Measurements from ENCODE around the gene SMCR8. TPM values are rescaled to one million over a fixed set of nuclear protein-coding genes. Genes with fewer than 3 reads are reported as not detected.
A peak's percentile ranks its signal among the peaks of the same experiment; 100 is the strongest.

SMCR8 gene
- total RNA-seq, 1 experiment from 2014 or later: 28.4 TPM

- Mint-ChIP-seq H3K4me1 (ENCODE audit: low read depth, unreplicated experiment) (peaks cover 13% of the 10 kb centered on the region), H3K27ac (ENCODE audit: unreplicated experiment) (no peak overlapping the region), H3K36me3 (ENCODE audit: insufficient read depth, unreplicated experiment) (peaks cover 47% of the 10 kb centered on the region), H3K9me3 (ENCODE audit: unreplicated experiment) (no peaks in the 10 kb centered on the region), H3K4me3 (ENCODE audit: unreplicated experiment) (no peak overlapping the region), H3K27me3 (ENCODE audit: insufficient read depth, unreplicated experiment) (no peaks in the 10 kb centered on the region)
- Histone ChIP-seq H3K36me3 (ENCODE audit: control insufficient read depth, insufficient read depth, low read length) (peaks cover 6% of the 10 kb centered on the region; the same call in 1 of the 2 replicates), H3K27me3 (replicated peaks; ENCODE audit: control insufficient read depth, insufficient read depth, low read length) (no peaks in the 10 kb centered on the region), H3K4me1 (peaks cover 10% of the 10 kb centered on the region), H3K9me3 (no peaks in the 10 kb centered on the region), H3K4me3 (ENCODE audit: low read depth, low read length) (no peak overlapping the region)
- no peak for TF ChIP-seq CTCF (IDR thresholded peaks at IDR 0.05; ENCODE audit: insufficient read depth in 1 of 2, low read depth in 1 of 2, low read length in 1 of 2, severe bottlenecking in 1 of 2, unreplicated experiment in 1 of 2)
- DNase-seq: no peak
- POLR2A ChIA-PET: no interaction called here
- no TSS peak for BruUV-seq (replicated peaks)
- CTCF ChIA-PET: no interaction called here
- intact Hi-C loops (cut with micrococcal nuclease; ENCODE audit: unreplicated experiment): no loop called here
Measured at GRCh38 chr17:18318117-18318516, 3.0 kb downstream of the SMCR8 start.

GRCh38 chr17:18318771-18319450 lies 3.8 kb downstream of the SMCR8 start:
- ChIA-PET POLR2A (no interaction called here), CTCF (no interaction called here)
- no peaks in the 10 kb centered on the region for H3K27me3 Mint-ChIP-seq (ENCODE audit: insufficient read depth, unreplicated experiment)
- Histone ChIP-seq H3K27me3 (replicated peaks; ENCODE audit: control insufficient read depth, insufficient read depth, low read length) (no peaks in the 10 kb centered on the region), H3K4me3 (ENCODE audit: low read depth, low read length) (no peak overlapping the region), H3K9me3 (no peaks in the 10 kb centered on the region), H3K4me1 (peaks cover 9% of the 10 kb centered on the region), H3K36me3 (ENCODE audit: control insufficient read depth, insufficient read depth, low read length) (peaks cover 7% of the 10 kb centered on the region)
- H3K36me3 Mint-ChIP-seq (ENCODE audit: insufficient read depth, unreplicated experiment): peaks cover 54% of the 10 kb centered on the region
- intact Hi-C loops (cut with micrococcal nuclease; ENCODE audit: unreplicated experiment): no loop called here
- no peak overlapping the region for H3K27ac Mint-ChIP-seq (ENCODE audit: unreplicated experiment)
- DNase-seq: no peak
- no TSS peak for BruUV-seq (replicated peaks)
- H3K4me3 Mint-ChIP-seq (ENCODE audit: unreplicated experiment): no peak overlapping the region
- no peak for TF ChIP-seq CTCF (IDR thresholded peaks at IDR 0.05; ENCODE audit: insufficient read depth in 1 of 2, low read depth in 1 of 2, low read length in 1 of 2, severe bottlenecking in 1 of 2, unreplicated experiment in 1 of 2)
- peaks cover 7% of the 10 kb centered on the region for H3K4me1 Mint-ChIP-seq (ENCODE audit: low read depth, unreplicated experiment)
- H3K9me3 Mint-ChIP-seq (ENCODE audit: unreplicated experiment): no peaks in the 10 kb centered on the region

- BruUV-seq (replicated peaks): no TSS peak
- ChIA-PET CTCF (no interaction called here), POLR2A (interaction anchor here (0.5 kb wide), 1 partner anchor 950 kb away, joined by 6 read pairs; no protein-coding TSS in a partner anchor)
- H3K27me3 ChIP-seq (replicated peaks; ENCODE audit: control insufficient read depth, insufficient read depth, low read length): no peaks in the 10 kb centered on the region
- Mint-ChIP-seq H3K4me1 (ENCODE audit: low read depth, unreplicated experiment) (peaks cover 7% of the 10 kb centered on the region), H3K4me3 (ENCODE audit: unreplicated experiment) (no peak overlapping the region), H3K27ac (ENCODE audit: unreplicated experiment) (no peak overlapping the region), H3K27me3 (ENCODE audit: insufficient read depth, unreplicated experiment) (no peaks in the 10 kb centered on the region), H3K36me3 (ENCODE audit: insufficient read depth, unreplicated experiment) (peaks cover 60% of the 10 kb centered on the region), H3K9me3 (ENCODE audit: unreplicated experiment) (no peaks in the 10 kb centered on the region)
- intact Hi-C loops (cut with micrococcal nuclease; ENCODE audit: unreplicated experiment): no loop called here
- H3K36me3 ChIP-seq (ENCODE audit: control insufficient read depth, insufficient read depth, low read length): peaks cover 7% of the 10 kb centered on the region
- DNase-seq: peak; percentile 43 to 51
- peaks cover 9% of the 10 kb centered on the region for H3K4me1 ChIP-seq
- no peak overlapping the region for H3K4me3 ChIP-seq (ENCODE audit: low read depth, low read length)
- no peaks in the 10 kb centered on the region for H3K9me3 ChIP-seq
- TF ChIP-seq CTCF (IDR thresholded peaks at IDR 0.05; ENCODE audit: insufficient read depth in 1 of 2, low read depth in 1 of 2, low read length in 1 of 2, severe bottlenecking in 1 of 2, unreplicated experiment in 1 of 2): peak; percentile 20 to 52
Measured at GRCh38 chr17:18319604-18320256, 4.6 kb downstream of the SMCR8 start.
